ENCODE results near the gene PTPRM. TPM values are rescaled to one million over a fixed set of nuclear protein-coding genes. Genes with fewer than 3 reads are reported as not detected.

Gene PTPRM
- polyA plus RNA-seq, 1 of the 3 experiments (the other 2 are of a cell fraction): 16.0 TPM

- no peaks in the 10 kb centered on the region for H3K9me3 ChIP-seq
- H3K9ac ChIP-seq: no peak overlapping the region
- H3K4me1 ChIP-seq (ENCODE audit: control insufficient read depth in 1 of 2, insufficient read depth in 2 of 2, low read depth in 1 of 2, low read length in 1 of 2): peaks cover 0 to 9% of the 10 kb centered on the region in 2 experiments; a peak in 1 of 4 replicates
- H3F3A ChIP-seq (replicated peaks; ENCODE audit: insufficient read depth): no peaks in the 10 kb centered on the region
- POLR2A ChIA-PET: no interaction called here
- no peak overlapping the region for H3K4me3 ChIP-seq (ENCODE audit: low read depth in 2 of 2, low read length in 1 of 2)
- WGBS (ENCODE audit: low lambda C conversion rate): 65% methylated on average over 1 of the region's 1 CpG
- H4K20me1 ChIP-seq (ENCODE audit: insufficient read depth): no peaks in the 10 kb centered on the region
- TF ChIP-seq, protein P1, sequence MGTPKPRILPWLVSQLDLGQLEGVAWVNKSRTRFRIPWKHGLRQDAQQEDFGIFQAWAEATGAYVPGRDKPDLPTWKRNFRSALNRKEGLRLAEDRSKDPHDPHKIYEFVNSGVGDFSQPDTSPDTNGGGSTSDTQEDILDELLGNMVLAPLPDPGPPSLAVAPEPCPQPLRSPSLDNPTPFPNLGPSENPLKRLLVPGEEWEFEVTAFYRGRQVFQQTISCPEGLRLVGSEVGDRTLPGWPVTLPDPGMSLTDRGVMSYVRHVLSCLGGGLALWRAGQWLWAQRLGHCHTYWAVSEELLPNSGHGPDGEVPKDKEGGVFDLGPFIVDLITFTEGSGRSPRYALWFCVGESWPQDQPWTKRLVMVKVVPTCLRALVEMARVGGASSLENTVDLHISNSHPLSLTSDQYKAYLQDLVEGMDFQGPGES (IDR thresholded peaks at IDR 0.05; ENCODE audit: low read depth, low read length): no peak
- TF ChIP-seq TAF1 (IDR thresholded peaks at IDR 0.05; ENCODE audit: borderline replicate concordance, low read depth, low read length) (no peak), RAD21 (IDR thresholded peaks at IDR 0.05; ENCODE audit: low read length) (no peak), MEF2A (IDR thresholded peaks at IDR 0.05; ENCODE audit: borderline replicate concordance, low read depth) (no peak), TEAD4 (IDR thresholded peaks at IDR 0.05; ENCODE audit: borderline replicate concordance, insufficient read depth) (no peak), NRF1 (IDR thresholded peaks at IDR 0.05; ENCODE audit: low read depth, low read length) (no peak), FOSL2 (IDR thresholded peaks at IDR 0.05; ENCODE audit: borderline replicate concordance, low read depth) (no peak), YY1 (IDR thresholded peaks at IDR 0.05; ENCODE audit: low read depth) (no peak), NFIC (IDR thresholded peaks at IDR 0.05; ENCODE audit: borderline replicate concordance) (no peak), FOXJ3 (CRISPR knock-in tag; IDR thresholded peaks at IDR 0.05) (no peak), SMC3 (IDR thresholded peaks at IDR 0.05; ENCODE audit: low read depth, low read length) (no peak), USF1 (IDR thresholded peaks at IDR 0.05; ENCODE audit: borderline replicate concordance, low read depth) (no peak), GATA2 (CRISPR knock-in tag; IDR thresholded peaks at IDR 0.05) (no peak), CHD2 (IDR thresholded peaks at IDR 0.05; ENCODE audit: low read length, partially characterized antibody) (no peak)
- TF ChIP-seq, protein P2, sequence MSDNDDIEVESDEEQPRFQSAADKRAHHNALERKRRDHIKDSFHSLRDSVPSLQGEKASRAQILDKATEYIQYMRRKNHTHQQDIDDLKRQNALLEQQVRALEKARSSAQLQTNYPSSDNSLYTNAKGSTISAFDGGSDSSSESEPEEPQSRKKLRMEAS (IDR thresholded peaks at IDR 0.05; ENCODE audit: low read depth): no peak
- TF ChIP-seq, protein P3, sequence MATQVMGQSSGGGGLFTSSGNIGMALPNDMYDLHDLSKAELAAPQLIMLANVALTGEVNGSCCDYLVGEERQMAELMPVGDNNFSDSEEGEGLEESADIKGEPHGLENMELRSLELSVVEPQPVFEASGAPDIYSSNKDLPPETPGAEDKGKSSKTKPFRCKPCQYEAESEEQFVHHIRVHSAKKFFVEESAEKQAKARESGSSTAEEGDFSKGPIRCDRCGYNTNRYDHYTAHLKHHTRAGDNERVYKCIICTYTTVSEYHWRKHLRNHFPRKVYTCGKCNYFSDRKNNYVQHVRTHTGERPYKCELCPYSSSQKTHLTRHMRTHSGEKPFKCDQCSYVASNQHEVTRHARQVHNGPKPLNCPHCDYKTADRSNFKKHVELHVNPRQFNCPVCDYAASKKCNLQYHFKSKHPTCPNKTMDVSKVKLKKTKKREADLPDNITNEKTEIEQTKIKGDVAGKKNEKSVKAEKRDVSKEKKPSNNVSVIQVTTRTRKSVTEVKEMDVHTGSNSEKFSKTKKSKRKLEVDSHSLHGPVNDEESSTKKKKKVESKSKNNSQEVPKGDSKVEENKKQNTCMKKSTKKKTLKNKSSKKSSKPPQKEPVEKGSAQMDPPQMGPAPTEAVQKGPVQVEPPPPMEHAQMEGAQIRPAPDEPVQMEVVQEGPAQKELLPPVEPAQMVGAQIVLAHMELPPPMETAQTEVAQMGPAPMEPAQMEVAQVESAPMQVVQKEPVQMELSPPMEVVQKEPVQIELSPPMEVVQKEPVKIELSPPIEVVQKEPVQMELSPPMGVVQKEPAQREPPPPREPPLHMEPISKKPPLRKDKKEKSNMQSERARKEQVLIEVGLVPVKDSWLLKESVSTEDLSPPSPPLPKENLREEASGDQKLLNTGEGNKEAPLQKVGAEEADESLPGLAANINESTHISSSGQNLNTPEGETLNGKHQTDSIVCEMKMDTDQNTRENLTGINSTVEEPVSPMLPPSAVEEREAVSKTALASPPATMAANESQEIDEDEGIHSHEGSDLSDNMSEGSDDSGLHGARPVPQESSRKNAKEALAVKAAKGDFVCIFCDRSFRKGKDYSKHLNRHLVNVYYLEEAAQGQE (IDR thresholded peaks at IDR 0.05; ENCODE audit: low read depth, low read length): no peak
- H2AFZ ChIP-seq (ENCODE audit: low read depth): no peak overlapping the region
- no peaks in the 10 kb centered on the region for H3K36me3 ChIP-seq (replicated peaks in 1 of 2; ENCODE audit: control insufficient read depth in 1 of 2, insufficient read depth in 2 of 2, low read length in 1 of 2)
- CTCF ChIA-PET: interaction anchor here (0.9 to 1.2 kb wide), 2 partner anchors 15 to 290 kb away, joined by 3 to 4 read pairs; partner anchors contain the start of gene PTPRM
- H3K79me2 ChIP-seq (ENCODE audit: insufficient read depth): no peaks in the 10 kb centered on the region
- no peaks in the 10 kb centered on the region for H3K27me3 ChIP-seq (ENCODE audit: insufficient read depth)
- no peak overlapping the region for H3K4me2 ChIP-seq
- H3K27ac ChIP-seq (ENCODE audit: low read depth in 2 of 2, low read length in 1 of 2): no peak overlapping the region
- no peaks in the 10 kb centered on the region for H3K9me2 ChIP-seq
- DNase-seq: no peak
Observed at GRCh38 chr18:7857562-7857961, 290.4 kb downstream of the PTPRM start.
